Adipocyte (in vitro differentiated cells): Measurements from ENCODE around the gene ALG14.
A peak's percentile ranks its signal among the peaks of the same experiment; 100 is the strongest.
"Not testable (repeated sequence)": the region's sequence is repeated elsewhere in the genome, so short reads cannot be mapped to it uniquely, and the experiment has no call there.

ENCODE experiments used
- DNase-seq: peaks from one replicate; pipeline ENCODE4 v3.0.0-alpha.2; 2015; ENCODE audit warnings: low read depth
- H3K27me3 ChIP-seq: replicated peaks from 2 replicates; pipeline ENCODE4 v1.7.0; 2013; ENCODE audit warnings: mild to moderate bottlenecking, low read length, moderate library complexity; ENCODE audit not compliant: control insufficient read depth, insufficient read depth
- H3K36me3 ChIP-seq: 2 replicates; pipeline ENCODE4 v1.7.0; 2013; ENCODE audit warnings: low read length, mild to moderate bottlenecking, moderate library complexity; ENCODE audit not compliant: control insufficient read depth, insufficient read depth, severe bottlenecking
- H3K4me1 ChIP-seq: 2 replicates; pipeline ENCODE4 v1.7.0; 2013; ENCODE audit warnings: mild to moderate bottlenecking, low read length, moderate library complexity; ENCODE audit not compliant: control insufficient read depth, insufficient read depth
- H3K4me3 ChIP-seq: 2 replicates; pipeline ENCODE4 v1.7.0; 2013; ENCODE audit warnings: mild to moderate bottlenecking, low read length, moderate library complexity
- H3K9ac ChIP-seq: 2 replicates; pipeline ENCODE4 v1.7.0; 2013; ENCODE audit warnings: mild to moderate bottlenecking, low read length, moderate library complexity
- H3K9me3 ChIP-seq: 2 replicates; pipeline ENCODE4 v1.7.0; 2013; ENCODE audit warnings: mild to moderate bottlenecking, low read length, moderate library complexity; ENCODE audit not compliant: control insufficient read depth

The ALG14 gene

GRCh38 chr1:95108792-95109191 lies 36.0 kb upstream of the ALG14 start:
- Histone ChIP-seq H3K4me3 (no peak overlapping the region), H3K4me1 (no peaks in the 10 kb centered on the region), H3K9me3 (no peaks in the 10 kb centered on the region), H3K27me3 (no peaks in the 10 kb centered on the region), H3K36me3 (no peaks in the 10 kb centered on the region), H3K9ac (no peak overlapping the region)
- DNase-seq: no peak

GRCh38 chr1:95098196-95098595 lies 25.4 kb upstream of the ALG14 start:
- no peak overlapping the region for H3K9ac ChIP-seq
- DNase-seq: peak; percentile 59

GRCh38 chr1:95097426-95097825 lies 24.7 kb upstream of the ALG14 start:
- Histone ChIP-seq H3K4me1 (peaks cover 18% of the 10 kb centered on the region), H3K9me3 (no peaks in the 10 kb centered on the region), H3K36me3 (no peaks in the 10 kb centered on the region), H3K27me3 (peaks cover 8% of the 10 kb centered on the region), H3K4me3 (no peak overlapping the region), H3K9ac (no peak overlapping the region)
- DNase-seq: no peak

More at GRCh38 chr1:95098196-95098595, 25.4 kb upstream of the ALG14 start:
- no peaks in the 10 kb centered on the region for H3K9me3 ChIP-seq
- H3K4me1 ChIP-seq: peaks cover 18% of the 10 kb centered on the region
- H3K27me3 ChIP-seq: peaks cover 8% of the 10 kb centered on the region
- no peak overlapping the region for H3K4me3 ChIP-seq
- no peaks in the 10 kb centered on the region for H3K36me3 ChIP-seq

DNA sequence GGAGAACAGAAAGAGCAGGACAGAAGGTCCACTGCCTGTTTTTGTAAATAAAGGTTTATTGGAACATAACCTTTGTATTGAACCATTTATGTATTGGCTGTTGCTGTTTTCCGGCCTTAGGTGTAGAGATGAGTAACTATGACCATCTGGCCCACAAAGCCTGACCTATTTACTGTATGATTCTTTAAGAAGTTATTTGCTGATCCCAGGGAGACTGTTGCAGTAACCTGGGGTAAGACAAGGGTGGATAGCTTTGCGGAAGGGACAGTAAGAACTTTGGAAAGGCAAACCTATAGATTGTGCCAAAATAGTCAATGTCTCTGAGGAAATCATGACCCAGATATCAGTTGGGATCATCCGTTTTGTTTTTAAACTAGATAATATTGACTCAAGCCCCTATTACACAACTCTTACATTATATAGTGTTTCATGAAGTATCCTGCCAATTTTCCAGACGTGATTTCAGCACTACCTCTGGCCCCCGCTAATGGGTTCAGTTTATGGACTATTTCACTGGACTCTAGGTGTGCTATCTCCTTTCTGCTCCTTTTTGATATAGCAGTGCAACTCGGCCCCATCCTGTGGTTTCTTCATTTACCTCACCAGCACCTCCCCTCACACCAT lies 23.6 kb upstream of the ALG14 start:
- Histone ChIP-seq H3K9ac (peak overlapping the region; percentile 4), H3K9me3 (no peaks in the 10 kb centered on the region), H3K27me3 (no peaks in the 10 kb centered on the region), H3K4me3 (peak overlapping the region; percentile 53), H3K4me1 (peaks cover 18% of the 10 kb centered on the region), H3K36me3 (no peaks in the 10 kb centered on the region)
- DNase-seq: no peak

GRCh38 chr1:95095833-95096217 lies 23.1 kb upstream of the ALG14 start:
- Histone ChIP-seq H3K9ac (peak overlapping the region; percentile 4), H3K4me1 (peaks cover 18% of the 10 kb centered on the region), H3K9me3 (no peaks in the 10 kb centered on the region), H3K36me3 (no peaks in the 10 kb centered on the region), H3K4me3 (peak overlapping the region; percentile 53), H3K27me3 (no peaks in the 10 kb centered on the region)
- DNase-seq: peak; percentile 34

GRCh38 chr1:95094923-95095322 lies 22.2 kb upstream of the ALG14 start:
- no peak for DNase-seq
- H3K9me3 ChIP-seq: peaks cover 2% of the 10 kb centered on the region
- H3K36me3 ChIP-seq: no peaks in the 10 kb centered on the region
- H3K4me1 ChIP-seq: peaks cover 18% of the 10 kb centered on the region
- H3K27me3 ChIP-seq: no peaks in the 10 kb centered on the region
- H3K9ac ChIP-seq: no peak overlapping the region
- no peak overlapping the region for H3K4me3 ChIP-seq

DNA sequence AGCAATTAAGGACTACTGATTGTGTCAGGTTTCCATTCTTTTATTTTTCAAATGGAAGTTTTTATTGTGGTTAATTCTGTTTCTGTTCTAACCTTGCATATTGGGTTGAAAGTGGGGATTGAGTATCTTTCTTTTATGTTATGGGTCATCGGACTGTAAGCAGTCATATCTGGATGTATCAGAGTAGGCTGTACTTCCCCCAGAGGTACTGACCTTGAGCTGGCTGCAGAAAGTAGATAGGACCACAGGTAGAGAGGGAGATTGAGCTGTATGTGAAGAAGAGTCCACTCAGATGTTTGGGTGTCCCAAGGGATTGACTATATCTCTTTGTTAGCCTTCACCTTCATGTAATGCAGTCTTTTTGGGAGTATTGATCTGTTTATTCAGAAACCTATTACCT lies 20.5 kb upstream of the ALG14 start:
- H3K4me3 ChIP-seq: no peak overlapping the region
- no peaks in the 10 kb centered on the region for H3K36me3 ChIP-seq
- no peaks in the 10 kb centered on the region for H3K27me3 ChIP-seq
- H3K9me3 ChIP-seq: peaks cover 3% of the 10 kb centered on the region
- no peak overlapping the region for H3K9ac ChIP-seq
- H3K4me1 ChIP-seq: peaks cover 22% of the 10 kb centered on the region
- no peak for DNase-seq

GRCh38 chr1:95092891-95093290 lies 20.1 kb upstream of the ALG14 start:
- not testable (repeated sequence) for H3K4me3 ChIP-seq, H3K27me3 ChIP-seq, H3K9ac ChIP-seq, DNase-seq, H3K9me3 ChIP-seq, H3K36me3 ChIP-seq
- H3K4me1 ChIP-seq: peaks cover 24% of the 10 kb centered on the region

DNA sequence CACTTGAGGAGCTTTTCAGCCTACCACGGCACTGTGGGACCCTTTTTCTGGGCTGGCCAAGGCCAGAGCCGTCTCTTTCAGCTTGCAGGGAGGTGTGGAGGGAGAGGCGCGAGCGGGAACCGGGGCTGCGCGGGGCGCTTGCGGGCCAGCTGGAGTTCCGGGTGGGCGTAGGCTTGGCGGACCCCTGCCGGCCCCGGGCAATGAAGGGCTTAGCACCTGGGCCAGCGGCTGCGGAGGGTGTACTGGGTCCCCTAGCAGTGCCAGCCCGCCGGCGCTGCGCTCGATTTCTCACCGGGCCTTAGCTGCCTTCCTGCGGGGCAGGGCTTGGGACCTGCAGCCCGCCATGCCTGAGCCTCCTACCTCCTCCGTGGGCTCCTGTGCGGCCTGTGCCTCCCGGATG lies 18.5 kb upstream of the ALG14 start:
- H3K9ac ChIP-seq, DNase-seq, H3K36me3 ChIP-seq, H3K27me3 ChIP-seq, H3K4me3 ChIP-seq, H3K9me3 ChIP-seq: not testable (repeated sequence)
- peaks cover 30% of the 10 kb centered on the region for H3K4me1 ChIP-seq

DNA sequence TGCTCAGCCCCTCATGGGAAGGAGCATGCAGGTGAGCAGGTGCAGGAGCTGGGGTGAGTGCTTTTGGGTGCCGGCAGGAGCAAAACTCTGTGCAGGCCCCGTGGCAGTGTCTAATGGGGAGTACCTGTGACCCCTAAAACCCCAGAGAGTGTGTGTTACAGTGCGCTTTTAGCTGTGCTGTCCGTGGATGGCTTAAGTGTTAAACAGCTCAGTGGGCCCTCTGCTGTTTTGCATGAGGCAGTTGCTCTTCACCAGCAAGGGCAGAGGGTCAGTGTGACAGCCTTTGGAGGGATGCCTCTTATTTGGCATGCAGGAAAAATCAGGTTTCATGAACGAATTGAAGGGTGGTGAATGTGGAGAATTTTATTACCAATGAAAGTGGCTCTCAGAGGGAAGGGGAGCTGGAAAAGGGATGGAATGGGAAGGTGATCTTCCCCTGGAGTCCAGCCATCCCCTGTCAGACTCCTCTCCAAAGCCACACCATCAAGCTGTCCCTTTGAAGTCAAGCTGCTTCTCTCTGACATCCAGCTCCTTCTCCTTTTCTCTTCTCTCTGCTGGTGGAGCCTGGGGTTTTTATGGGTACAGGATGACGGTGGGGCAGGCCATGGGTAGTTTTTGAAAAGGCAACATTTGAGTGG lies 17.0 kb upstream of the ALG14 start:
- no peak overlapping the region for H3K4me3 ChIP-seq
- H3K27me3 ChIP-seq: no peaks in the 10 kb centered on the region
- H3K9me3 ChIP-seq: peaks cover 3% of the 10 kb centered on the region
- no peak overlapping the region for H3K9ac ChIP-seq
- no peaks in the 10 kb centered on the region for H3K36me3 ChIP-seq
- no peak for DNase-seq
- peaks cover 21% of the 10 kb centered on the region for H3K4me1 ChIP-seq

GRCh38 chr1:95088303-95088702 lies 15.6 kb upstream of the ALG14 start:
- Histone ChIP-seq H3K9me3 (peaks cover 3% of the 10 kb centered on the region), H3K36me3 (no peaks in the 10 kb centered on the region), H3K27me3 (no peaks in the 10 kb centered on the region), H3K4me1 (peaks cover 21% of the 10 kb centered on the region), H3K4me3 (no peak overlapping the region), H3K9ac (no peak overlapping the region)
- no peak for DNase-seq
